CD4-positive, alpha-beta T cell treated with Interleukin-17A for 4 hours (primary cell): ENCODE data around the gene NRGN.
A peak's percentile ranks its signal among the peaks of the same experiment; 100 is the strongest.

ENCODE experiments used
- DNase-seq: peaks from one replicate; pipeline ENCODE4 v3.0.0-alpha.2; 2020; ENCODE audit warnings: mixed read lengths

NRGN gene

DNA sequence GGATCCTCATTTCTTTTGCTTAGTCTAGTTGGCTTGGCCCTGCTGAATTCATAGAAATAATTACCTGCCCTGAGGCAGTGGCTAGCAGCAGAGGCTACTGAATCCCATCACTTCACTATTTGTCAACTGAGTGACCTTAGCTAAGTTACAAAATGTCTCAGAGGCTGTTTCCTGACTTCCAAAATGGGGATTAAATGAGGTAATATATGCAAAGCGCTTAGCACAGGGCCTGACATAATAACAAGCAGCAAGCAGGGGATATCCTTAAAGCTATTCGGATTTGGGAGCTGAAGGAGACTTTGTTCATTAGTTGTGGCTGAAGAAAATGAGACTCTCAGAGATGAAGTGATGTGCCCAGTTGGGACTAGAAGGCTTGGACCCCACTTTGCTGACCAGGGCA, 2.8 kb downstream of the NRGN start:
- DNase-seq, result no peak

DNA sequence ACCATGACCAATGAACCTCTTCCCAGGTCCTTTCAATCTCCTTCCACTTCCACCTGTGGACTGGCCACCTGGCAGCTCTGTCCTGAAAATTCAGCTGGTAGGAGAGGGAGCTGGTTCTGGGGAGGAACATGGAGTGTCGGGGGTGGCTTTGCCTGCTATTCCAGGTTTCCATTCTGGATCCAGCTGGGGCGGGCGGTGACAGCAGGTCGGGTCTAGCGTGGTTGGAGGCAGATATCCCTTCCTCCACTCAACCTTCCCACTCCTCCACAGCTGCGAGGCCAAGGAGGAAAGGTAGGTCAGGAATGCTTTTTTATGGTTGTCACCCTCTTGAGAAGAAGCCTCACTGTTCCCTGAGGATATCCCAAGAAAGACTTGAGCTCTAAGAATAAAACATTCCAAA, 3.3 kb downstream of the NRGN start:
- no peak for DNase-seq

DNA sequence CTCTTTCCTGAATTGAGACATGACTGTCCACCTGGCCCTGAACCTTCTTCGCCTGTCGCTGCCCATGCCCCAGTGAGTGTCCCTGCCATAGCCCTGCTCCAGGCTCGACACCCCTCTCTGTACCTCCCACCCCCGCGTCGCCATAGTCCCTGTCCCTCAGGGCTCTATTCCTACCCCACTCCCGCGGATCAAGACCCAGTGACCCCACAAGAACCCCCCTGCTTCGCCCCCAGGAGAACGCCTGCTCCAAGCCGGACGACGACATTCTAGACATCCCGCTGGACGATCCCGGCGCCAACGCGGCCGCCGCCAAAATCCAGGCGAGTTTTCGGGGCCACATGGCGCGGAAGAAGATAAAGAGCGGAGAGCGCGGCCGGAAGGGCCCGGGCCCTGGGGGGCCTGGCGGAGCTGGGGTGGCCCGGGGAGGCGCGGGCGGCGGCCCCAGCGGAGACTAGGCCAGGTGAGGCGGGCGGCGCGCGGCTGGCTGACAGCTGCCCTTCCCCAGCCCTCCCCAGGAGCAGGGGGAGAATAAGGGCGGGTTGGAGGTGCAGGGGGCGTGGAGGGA, 5.6 kb downstream of the NRGN start:
- DNase-seq, result no peak

DNA sequence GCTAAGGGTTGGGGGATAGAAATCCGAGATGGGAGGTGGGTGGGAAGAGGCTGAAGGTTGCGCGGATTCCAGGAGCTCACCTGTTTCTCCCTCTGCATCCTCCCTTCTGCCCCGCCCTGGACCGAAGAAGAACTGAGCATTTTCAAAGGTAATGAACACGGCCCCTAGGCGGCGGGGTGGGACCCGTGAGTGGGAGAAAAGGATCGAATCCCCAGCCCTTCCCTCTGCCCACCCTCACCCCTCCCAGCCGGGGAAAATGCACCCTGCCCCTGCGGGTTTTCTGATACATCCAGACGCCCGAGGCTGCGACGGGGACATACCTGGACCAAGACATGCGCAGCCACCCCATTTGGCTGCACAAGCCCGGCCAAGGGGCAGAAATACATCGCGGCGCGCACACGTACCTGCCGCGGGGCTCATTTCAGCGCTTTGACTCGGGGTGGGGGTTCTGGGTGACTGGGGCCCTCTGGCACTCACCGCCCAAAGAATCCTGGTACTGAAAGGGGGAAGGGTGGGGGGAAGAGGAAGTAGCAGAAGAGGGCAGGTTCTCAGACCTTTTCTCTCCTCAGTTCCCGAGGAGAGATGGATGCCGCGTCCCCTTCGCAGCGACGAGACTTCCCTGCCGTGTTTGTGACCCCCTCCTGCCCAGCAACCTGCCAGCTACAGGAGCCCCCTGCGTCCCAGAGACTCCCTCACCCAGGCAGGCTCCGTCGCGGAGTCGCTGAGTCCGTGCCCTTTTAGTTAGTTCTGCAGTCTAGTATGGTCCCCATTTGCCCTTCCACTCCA, 6.3 kb downstream of the NRGN start:
- peak; percentile 59 for DNase-seq

DNA sequence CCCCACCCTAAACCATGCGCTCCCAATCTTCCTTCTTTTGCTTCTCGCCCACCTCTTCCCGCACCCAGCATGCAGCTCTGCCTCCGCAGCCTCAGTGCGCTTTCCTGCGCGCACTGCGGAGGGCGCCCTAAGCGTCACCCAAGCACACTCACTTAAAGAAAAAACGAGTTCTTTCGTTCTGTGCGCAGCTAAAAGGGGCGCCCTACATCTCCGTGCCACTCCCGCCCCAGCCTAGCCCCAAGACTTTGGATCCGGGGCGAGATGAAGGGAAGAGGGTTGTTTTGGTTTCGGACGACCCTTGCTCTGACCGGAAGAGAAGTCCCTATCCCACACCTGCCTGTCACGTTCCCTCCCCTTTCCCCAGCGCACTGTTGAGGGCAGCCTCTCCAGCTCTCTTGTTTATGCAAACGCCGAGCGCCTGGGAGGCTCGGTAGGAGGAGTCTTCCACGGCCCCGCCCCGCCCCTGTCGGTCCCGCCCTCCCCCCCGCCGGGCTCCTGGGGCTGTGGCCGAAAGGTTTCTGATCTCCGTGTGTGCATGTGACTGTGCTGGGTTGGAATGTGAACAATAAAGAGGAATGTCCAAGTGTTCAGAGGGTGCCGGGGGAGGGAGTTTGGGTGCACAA, 7.0 kb downstream of the NRGN start:
- DNase-seq, result peak; percentile 88

DNA sequence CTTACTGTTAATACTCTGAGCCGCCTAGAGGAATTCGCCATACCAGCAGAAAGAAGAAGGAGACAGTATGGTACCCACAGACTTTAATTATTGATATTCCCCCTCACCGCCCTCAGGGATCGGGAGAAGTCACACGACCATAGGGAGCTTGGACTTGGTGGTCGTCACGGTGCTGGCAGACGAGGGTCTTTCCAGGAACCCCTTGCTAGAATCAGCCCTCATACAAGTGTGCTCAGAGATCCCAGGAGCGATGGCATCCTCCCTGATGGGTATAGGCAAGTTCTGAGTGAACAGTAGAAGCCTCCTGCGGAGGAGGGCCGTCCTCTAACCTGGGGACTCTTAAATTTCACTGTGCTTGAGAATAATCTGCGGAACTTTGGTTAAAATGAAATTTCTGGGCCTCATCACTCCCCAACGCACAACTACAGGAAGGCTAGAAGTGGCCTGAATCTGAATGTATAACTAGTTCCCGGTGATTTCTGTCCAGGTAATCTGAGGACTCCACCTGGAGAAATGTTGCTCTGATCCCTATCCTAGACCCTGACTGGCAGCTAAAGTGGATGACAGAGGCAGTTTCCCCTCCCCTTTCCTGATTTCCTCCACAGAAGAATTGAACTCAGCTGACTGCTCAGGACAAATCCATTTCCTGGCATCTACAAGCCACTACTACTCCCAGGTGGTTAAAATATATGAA, 7.8 kb downstream of the NRGN start:
- DNase-seq, result no peak

DNA sequence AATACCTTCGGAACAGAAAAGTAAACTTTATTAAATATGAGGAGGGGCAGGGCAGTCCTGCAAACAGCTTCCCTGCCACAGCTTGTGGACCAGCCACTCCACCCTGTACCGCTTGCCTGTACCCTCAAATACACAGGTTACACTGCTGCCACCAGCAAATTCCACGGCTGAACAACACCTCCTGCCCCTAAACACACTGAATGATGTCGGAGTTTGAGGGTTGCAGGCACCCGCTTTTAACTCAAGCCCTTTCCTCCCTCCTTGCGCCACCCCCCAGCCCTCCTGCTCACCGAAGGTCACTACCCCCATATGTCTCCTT, 8.3 kb downstream of the NRGN start:
- DNase-seq, result no peak

DNA sequence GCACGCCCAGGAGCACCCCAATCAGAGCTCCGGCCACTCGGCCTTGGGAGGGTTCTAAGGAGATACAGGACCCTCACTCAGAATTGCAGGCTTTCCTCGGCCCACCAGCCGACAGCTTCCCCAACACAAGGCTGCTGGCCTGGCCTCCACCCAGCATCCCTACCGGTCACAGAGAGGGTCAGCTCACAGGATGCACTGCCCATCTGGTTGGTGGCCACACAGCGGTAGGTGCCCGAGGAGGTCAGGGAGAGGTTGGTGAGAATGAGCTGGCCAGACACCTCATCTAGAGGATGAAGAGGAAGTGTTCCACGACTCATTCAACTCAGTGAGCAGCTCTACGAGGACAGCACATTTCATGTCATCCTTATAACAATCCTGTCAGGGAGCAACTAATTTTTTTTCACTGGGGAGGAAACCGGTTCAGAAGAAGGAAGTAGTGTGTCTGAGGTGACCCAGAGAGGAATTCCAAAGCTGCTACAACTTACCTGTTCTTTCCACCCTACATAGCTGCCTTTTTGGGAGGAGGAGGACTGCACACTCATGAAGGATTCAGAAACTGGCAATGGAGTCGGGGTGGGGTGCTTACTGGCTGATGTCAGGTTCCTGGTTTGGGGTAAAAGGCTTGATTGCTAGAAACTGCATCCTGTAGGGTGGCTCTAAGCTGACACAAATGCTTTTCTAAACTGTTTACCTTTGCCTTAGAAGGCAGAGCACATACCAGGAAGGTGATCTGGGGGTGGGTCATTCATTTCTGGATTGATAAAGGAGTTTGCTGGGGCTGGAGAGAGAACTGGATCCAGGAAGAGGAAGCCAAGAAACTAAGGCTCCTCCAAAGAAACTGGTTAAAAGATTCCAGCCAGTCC, 9.0 kb downstream of the NRGN start:
- no peak for DNase-seq

DNA sequence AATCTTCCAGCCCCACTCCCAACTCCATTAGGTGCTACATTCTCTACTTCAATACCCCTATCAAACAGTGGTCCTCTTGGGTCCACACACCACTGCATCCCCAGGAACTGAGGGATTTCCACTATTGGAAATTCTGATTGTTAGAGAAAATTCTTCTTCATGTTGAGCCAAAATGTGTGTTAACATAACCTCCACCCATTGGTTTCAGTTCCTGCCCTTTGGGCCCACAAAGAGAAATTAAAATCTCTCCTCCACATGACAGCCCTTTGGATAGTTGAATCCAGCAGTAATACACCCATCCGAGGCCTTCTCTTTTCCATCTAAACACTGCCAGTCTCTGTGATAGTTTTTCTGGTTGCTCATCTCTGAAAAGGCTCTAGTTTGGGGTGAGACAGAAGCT, 10.2 kb downstream of the NRGN start:
- DNase-seq, result no peak

DNA sequence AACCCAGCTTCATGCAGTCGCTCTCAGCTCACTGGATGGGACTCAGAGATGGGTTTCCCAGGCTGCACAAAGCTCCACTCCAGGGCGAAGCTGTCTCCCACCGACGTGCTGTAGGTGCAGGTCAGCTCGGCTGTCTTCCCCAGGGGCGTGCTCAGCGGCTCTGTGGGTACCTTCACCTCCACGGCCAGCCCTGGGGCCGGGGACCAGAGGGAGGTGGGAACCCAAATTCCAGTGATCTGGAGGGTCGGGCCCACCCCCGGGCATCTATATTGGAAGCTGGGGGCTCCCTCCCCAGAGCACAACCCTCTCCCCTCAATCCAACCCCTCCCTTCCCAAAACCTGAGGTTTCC, 11.6 kb downstream of the NRGN start:
- peak; percentile 15 for DNase-seq

DNA sequence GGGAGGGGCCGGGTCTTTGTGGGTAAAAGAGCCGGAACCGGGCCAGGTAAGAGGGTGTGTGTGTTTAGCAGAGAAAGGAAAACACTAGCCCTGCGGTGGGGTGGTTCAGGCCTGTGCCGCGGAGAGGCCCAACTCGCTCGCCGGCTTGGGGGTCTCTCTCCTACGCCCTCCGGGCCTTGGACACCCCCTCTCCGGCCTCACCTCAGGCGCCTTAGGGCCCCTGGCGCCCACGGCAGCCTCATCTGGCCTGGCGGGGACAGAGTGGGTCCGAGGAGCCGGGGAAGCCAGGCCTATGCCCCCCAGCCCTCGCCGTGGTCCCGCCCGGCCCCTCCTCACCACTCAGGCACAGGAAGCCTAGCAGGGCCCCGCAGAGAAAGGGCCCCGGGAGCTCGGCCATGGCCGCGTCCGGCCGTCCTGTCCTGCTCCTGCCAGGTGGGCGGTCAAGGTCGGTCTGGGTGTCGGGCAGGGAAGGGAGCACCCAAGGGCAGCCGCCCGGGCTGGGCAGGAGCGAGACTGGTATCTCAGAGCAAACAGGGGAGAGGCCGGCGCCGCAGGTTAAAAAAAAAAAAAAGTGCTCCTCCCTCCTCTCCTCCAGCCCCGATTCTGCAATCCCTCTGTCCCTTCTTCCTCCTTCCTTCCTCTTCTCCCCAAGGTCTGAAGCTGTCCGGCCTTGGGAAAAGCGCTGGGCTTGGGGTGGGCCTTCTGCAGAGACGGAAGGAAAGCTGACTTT, 12.2 kb downstream of the NRGN start, which contains the start of gene VSIG2:
VSIG2 (minus strand) TSS at position 515 of the 730 bp plus-strand sequence; CDS start at position 397, 118 bp downstream.
- DNase-seq, result no peak

DNA sequence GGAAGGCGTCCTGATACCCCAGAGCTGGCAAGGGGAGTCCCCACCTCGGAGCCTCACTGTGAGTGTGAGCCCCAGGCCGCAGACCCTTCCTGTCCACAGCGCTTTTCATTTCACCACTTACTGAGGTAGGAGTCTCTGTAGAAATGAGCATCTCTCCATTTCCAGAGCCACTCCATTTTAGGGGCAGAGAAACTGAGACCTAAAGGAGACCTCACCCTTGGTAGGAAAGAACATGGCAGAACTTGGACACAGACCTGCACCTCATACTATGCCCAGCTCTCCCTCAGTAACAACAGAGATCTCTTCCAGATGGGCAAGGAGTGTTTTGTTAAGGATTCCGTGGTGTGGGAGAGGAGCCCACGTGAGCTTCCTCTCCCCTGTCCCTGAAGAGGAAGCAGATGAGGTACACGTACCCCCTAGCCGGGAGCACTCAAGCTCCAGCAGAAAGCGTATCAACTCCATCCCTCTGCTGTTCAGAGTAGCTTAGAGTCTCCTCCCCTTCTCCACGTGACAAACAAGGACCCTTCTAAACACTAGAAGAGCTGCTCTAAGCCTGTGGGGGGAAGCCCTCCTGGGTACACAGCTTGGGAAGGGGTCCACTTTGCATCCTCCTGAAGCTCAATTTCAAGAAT, 12.8 kb downstream of the NRGN start:
- DNase-seq, result no peak

DNA sequence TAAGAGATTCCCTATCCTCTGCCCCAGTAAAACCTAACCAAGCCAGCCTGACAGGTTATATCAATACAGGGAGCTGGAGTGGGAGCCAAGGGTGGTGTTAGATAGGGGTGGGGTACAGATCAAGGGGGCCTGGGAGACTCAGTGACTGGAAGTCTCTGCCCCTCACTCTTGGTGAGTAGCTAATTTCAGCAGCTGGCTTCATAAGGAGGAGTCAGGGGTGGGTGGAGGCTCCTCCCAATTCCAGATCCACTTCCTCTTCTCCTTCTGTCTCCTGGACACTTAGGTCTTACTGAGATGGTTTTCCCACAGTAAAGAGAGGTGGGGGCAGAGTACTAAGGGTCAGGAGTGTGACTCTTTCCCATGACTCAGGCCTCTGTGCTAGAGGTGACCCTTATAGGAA, 13.5 kb downstream of the NRGN start:
- no peak for DNase-seq

DNA sequence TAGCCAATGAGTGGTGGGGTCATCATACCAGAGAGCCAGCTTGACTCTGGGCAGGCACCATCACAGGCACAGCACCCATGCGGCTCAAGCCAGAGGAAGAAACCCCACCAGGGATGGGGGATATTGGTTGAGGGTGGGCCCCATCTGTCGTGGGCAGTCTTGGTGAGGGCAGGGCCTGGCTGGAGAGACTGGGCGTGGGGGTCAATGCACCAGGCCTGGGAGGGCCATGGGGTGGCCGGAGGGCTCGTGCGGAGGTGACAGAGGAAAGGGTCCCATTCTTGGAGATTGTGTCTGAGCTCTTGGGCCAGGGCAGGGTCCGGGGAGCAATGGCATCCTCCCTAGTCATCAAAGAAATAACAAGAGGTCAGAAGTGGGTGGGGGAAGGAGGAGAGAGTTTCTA, 13.9 kb downstream of the NRGN start:
- no peak for DNase-seq

DNA sequence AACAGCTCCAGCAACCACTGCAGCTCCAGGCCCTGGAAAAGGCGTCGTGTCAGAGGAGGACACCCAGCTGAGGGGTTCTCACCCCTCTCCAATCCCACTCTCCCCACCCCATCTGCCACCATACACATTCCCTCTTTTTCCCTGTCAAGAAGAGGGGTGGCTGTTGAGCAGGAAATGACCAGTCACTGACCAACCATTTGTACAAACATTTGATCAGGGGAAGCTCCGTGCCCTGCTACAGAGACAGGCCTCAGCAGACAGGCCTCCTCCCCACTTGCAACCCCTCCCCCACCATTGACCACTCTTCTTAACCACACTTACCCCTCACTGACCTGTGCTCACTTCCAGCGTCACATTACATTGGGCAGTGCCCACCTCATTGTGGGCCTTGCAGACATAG, 14.6 kb downstream of the NRGN start:
- DNase-seq, result no peak

DNA sequence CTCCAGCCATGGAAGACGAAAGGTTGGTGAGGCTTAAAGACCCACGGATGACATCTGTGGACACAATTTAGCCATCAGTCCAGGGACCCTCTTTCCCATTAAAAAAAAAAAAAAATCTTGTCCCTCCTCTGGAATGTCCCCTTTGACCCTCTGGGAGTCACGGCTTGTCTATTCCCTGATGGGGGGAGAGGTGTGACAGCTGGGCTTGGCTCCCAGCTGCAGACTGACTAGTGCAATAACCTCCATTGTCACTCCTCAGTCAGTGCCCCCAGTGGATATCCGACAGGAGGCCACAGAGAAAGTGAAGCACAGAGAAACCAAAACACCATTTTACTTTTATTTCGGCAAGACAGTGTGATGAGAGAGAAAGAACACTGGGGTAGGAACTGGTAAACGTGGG, 15.0 kb downstream of the NRGN start:
- no peak for DNase-seq

DNA sequence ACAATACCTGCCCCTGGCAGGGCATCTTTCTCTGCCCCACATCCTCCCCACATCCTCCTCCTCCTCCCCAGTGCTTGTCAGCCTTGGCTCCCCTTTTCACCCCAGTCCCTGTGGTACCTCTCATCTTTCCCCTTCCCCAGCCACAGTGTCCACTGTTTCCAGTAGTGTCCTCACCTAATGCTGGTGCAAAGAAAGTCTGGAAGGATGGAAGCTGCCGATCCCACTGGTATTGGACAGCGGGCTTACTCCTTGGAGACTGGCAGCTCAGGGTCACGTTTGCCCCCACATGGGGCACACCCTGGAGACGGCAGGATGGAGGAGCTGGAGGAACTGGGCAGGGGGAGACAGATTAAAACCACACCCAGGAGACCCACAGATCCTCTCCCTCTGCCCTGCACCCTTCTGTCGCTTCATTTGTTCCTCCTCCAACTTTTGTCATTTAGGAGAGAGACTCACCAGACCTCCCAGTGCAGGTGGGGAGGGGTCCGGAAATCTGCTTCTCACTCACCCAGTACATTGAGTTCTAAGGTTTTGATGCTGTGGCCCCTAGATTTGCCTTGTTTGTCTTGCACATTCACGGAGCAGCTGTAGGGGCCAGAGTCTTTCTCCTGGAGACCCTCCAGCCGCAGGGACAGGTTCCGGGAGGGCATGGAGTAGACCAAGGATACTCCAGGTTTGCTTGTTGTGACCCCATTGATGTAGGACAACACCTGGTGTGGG, 16.5 kb downstream of the NRGN start:
- DNase-seq, result no peak

DNA sequence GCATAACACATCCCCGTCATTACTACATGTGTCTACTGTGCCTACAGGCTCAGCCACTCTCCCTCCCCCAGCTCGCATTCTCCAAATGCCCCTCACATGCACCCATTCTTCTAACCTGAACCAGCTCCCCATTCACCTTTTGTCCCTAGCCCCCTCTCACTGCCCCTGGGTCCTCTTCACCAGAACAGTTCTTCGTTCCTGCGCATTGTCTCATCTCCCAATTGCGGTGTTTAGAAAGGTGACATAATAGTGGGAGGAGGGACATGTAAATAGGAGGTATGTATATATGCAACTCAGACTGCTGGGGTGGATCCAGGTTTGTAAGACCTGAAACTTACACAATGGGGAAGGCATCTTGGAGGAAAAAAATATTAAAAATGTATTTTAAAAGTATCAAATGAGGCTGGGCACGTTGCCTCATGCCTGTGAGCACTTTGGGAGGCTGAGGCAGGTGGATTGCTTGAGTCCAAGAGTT, 17.0 kb downstream of the NRGN start:
- DNase-seq, result no peak

DNA sequence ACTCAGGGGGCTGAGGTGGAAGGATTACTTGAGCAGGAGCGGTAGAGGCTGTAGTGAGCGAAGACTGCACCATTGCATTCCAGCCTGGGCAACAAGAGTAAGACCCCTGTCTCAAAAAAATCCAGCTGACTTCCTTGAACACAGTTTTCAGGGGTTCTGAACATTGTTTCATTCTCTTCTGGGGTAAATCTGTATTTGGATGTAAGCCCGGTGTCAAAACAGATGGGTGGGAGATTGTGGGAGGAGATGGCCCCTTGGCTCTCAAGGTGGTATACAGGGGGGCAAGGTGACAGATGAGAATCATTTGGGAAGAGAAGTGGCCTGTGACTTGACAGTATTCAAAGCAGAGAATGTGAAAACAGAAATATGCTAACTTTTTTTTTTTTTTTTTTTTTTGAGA, 17.6 kb downstream of the NRGN start:
- DNase-seq, result no peak

DNA sequence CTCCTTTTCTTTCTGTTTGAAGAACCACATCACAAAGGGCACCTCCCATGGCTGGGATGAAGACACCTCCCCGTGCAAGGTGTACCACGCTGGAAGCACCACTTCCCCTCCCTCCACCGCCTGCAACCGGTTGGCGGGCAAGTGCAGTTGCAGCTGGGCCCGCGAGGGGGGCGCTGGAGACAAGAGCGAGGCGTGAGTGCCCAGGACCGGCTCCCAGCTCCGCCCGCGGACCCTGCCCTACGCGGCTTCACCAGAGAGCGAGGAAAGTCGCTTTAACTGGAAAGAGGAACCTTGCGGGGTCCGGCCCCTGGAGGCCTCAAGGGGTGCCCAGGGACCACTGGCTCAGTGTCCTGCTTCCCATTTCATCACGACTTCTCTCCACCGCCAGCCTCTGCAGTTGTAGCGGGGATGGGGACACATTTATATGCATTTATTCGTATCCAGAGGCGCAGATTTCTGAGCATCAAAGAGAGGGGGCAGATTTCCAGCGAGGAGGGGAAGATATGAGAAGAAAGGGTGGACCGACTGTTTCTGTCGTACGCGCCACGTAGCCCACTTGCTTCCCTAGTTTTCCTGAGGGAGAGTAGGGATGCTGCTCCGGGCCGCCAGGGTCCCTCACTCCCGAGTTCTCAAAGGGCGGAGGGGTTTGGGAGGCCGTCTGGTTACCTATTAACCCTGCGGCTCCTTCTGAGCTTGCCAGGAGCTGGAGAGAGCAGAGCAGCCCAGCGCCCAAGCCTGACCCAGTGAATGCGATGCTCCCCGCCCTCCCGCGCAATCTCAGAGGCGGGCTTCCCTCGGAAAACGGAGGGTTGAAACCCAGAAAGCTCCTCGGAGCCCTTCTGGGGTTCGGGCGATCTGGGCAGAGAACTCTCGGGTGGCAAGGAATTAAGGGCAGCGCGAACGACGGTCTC, 18.9 kb downstream of the NRGN start:
- peak; percentile 78 for DNase-seq
